Measurements from ENCODE around the gene LINGO3. TPM values are rescaled to one million over a fixed set of nuclear protein-coding genes. Genes with fewer than 3 reads are reported as not detected.

Gene LINGO3
- total and polyA plus RNA-seq, 10 of the 15 experiments (the other 5 are each of a cell fraction or from before 2014, with no cell fraction given), result 0.09 to 2.0 (median 0.40) TPM; not detected in 5

DNA sequence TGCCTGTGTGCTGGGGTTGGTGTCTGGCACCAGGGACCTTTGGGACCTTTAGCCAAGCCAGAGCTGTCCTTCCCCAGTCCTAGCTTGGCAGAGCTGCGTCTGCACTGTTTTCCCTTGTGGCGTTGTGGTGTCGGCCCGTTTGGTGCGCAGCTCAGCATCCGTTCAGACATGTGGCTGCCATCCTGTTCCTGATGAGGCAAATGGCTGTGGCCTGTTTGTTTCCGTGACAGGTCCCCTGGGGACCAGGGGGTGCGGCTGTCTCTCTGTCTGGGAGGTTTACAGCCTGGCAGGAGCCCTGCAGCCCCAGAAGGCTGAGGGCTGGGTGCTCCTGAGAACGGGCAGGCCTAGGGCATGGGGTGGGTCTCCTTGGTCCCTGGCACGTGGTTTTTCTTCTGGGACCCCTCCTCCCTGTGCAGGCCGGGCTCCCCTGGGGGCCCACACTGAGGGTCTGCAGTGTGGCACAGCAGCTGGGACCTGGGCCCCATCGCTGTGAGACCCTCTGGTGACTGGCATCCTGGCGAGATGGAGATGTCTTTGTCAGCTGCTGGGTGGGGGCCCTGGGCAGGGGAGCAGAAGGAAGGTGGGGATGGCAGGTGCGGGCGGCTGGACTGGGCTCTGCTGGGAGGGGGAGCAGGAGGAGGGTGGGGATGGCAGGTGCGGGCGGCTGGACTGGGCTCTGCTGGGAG, 24.5 kb upstream of the LINGO3 start:
- peak overlapping the region; percentile 86 for H2AFZ ChIP-seq (ENCODE audit: control insufficient read depth, low read depth, low read length)
- in situ Hi-C loops (cut with MboI) (no loop called here), intact Hi-C loops (cut with micrococcal nuclease; ENCODE audit: unreplicated experiment) (no loop called here)
- H3K27me3 ChIP-seq (replicated peaks in 1 of 2; ENCODE audit: control insufficient read depth in 2 of 2, insufficient read depth in 2 of 2, low read length in 1 of 2), result no peaks in the 10 kb centered on the region
- peak; percentile 77 for ATAC-seq
- H3K4me3 ChIP-seq, result peak overlapping the region; percentile 52
- no peaks in the 10 kb centered on the region; the same call in 2 of the 3 replicates for H3K9me3 ChIP-seq (replicated peaks; ENCODE audit: control insufficient read depth, insufficient read depth, low read length)
- peaks cover 43% of the 10 kb centered on the region for H3K79me2 ChIP-seq (ENCODE audit: control insufficient read depth, insufficient read depth, low read length)
- ChIA-PET SMC1A (ENCODE audit: uncharacterized antibody, unreplicated experiment) (interaction anchor here (0.7 to 1.4 kb wide), 2 partner anchors 59 to 315 kb away, joined by 3 to 4 read pairs; no protein-coding TSS in a partner anchor), POLR2A (interaction anchor here (0.6 to 0.9 kb wide), 3 partner anchors 9 to 44 kb away, joined by 3 to 4 read pairs (median 4); no protein-coding TSS in a partner anchor), RAD21 (ENCODE audit: unreplicated experiment) (interaction anchor here (0.9 to 1.0 kb wide), 3 partner anchors 43 to 177 kb away, joined by 3 to 9 read pairs (median 3); no protein-coding TSS in a partner anchor), CTCF (interaction anchor here (0.6 to 1.7 kb wide), 5 partner anchors 31 to 288 kb away, joined by 3 to 5 read pairs (median 4); no protein-coding TSS in a partner anchor)
- no TSS peak for BruUV-seq (replicated peaks)
- peak overlapping the region; percentile 58; the same call in 1 of the 2 replicates for H3K9ac ChIP-seq (ENCODE audit: control insufficient read depth, insufficient read depth, low read length)
- FAIRE-seq, result peak; percentile 13
- peaks cover 0 to 4% of the 10 kb centered on the region in 2 experiments; a peak in 3 of 4 replicates for H3K36me3 ChIP-seq (ENCODE audit: control insufficient read depth in 2 of 2, insufficient read depth in 2 of 2, low read length in 1 of 2)
- WGBS (ENCODE audit: insufficient coverage, insufficient replicate concordance, low lambda C conversion rate, missing lambda C conversion rate), result 7% methylated on average over 14 of the region's 17 CpGs
- peaks cover 13% of the 10 kb centered on the region for H3K4me1 ChIP-seq (ENCODE audit: control insufficient read depth, insufficient read depth, low read length)
- H3K4me2 ChIP-seq (ENCODE audit: control insufficient read depth, insufficient read depth), result peak overlapping the region; percentile 76
- peak; percentile 56 for DNase-seq (ENCODE audit: low read depth, low spot score)
- no peaks in the 10 kb centered on the region for H4K20me1 ChIP-seq (ENCODE audit: control insufficient read depth, insufficient read depth)
- peak overlapping the region; percentile 13; the same call in 1 of the 2 replicates for H3K27ac ChIP-seq (ENCODE audit: control insufficient read depth, insufficient read depth)
- TF ChIP-seq POLR2A (IDR thresholded peaks at IDR 0.05; ENCODE audit: low read depth, low read length) (0 out of 2 replicates have a peak, but pooled peaks have one; percentile 48), ATF7 (IDR thresholded peaks at IDR 0.05; ENCODE audit: low read depth) (peak; percentile 18; the same call in 1 of the 2 replicates), IKZF1 (conservative IDR thresholded peaks at IDR 0.05) (peak; percentile 48; the same call in 1 of the 2 replicates), MYC (IDR thresholded peaks at IDR 0.05; ENCODE audit: insufficient read depth, insufficient read length, insufficient replicate concordance, low read length, severe bottlenecking) (peak; percentile 56), GATAD2B (conservative IDR thresholded peaks at IDR 0.05; ENCODE audit: low read depth) (peak; percentile 44; the same call in 1 of the 2 replicates), MXI1 (IDR thresholded peaks at IDR 0.05; ENCODE audit: low read depth, low read length) (peak; percentile 77), NRF1 (conservative IDR thresholded peaks at IDR 0.05; ENCODE audit: low read depth, low read length) (0 out of 2 replicates have a peak, but pooled peaks have one; percentile 10), NFYB (IDR thresholded peaks at IDR 0.05; ENCODE audit: insufficient read depth, low read depth, low read length) (no peak), LARP7 (IDR thresholded peaks at IDR 0.05) (no peak), RUNX3 (IDR thresholded peaks at IDR 0.05; ENCODE audit: low read length) (peak; percentile 30; the same call in 1 of the 2 replicates), POU2F2 (IDR thresholded peaks at IDR 0.05; ENCODE audit: borderline replicate concordance, low read depth, low read length) (peak; percentile 21; the same call in 1 of the 3 replicates), BHLHE40 (IDR thresholded peaks at IDR 0.05; ENCODE audit: borderline replicate concordance in 1 of 2, low read depth in 2 of 2, low read length in 1 of 2) (peak in 1 of 2 experiments; percentile 58; a peak in 2 of 4 replicates), NR2F1 (conservative IDR thresholded peaks at IDR 0.05) (peak; percentile 75; the same call in 1 of the 2 replicates), DPF2 (IDR thresholded peaks at IDR 0.05) (0 out of 2 replicates have a peak, but pooled peaks have one; percentile 30)
- TF ChIP-seq, protein P1, sequence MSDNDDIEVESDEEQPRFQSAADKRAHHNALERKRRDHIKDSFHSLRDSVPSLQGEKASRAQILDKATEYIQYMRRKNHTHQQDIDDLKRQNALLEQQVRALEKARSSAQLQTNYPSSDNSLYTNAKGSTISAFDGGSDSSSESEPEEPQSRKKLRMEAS (IDR thresholded peaks at IDR 0.05; ENCODE audit: low read depth, low read length), result peak; percentile 74; the same call in 1 of the 2 replicates
- TF ChIP-seq, protein P2, sequence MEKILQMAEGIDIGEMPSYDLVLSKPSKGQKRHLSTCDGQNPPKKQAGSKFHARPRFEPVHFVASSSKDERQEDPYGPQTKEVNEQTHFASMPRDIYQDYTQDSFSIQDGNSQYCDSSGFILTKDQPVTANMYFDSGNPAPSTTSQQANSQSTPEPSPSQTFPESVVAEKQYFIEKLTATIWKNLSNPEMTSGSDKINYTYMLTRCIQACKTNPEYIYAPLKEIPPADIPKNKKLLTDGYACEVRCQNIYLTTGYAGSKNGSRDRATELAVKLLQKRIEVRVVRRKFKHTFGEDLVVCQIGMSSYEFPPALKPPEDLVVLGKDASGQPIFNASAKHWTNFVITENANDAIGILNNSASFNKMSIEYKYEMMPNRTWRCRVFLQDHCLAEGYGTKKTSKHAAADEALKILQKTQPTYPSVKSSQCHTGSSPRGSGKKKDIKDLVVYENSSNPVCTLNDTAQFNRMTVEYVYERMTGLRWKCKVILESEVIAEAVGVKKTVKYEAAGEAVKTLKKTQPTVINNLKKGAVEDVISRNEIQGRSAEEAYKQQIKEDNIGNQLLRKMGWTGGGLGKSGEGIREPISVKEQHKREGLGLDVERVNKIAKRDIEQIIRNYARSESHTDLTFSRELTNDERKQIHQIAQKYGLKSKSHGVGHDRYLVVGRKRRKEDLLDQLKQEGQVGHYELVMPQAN (conservative IDR thresholded peaks at IDR 0.05), result 0 out of 2 replicates have a peak, but pooled peaks have one; percentile 28
- TF ChIP-seq, protein P3, sequence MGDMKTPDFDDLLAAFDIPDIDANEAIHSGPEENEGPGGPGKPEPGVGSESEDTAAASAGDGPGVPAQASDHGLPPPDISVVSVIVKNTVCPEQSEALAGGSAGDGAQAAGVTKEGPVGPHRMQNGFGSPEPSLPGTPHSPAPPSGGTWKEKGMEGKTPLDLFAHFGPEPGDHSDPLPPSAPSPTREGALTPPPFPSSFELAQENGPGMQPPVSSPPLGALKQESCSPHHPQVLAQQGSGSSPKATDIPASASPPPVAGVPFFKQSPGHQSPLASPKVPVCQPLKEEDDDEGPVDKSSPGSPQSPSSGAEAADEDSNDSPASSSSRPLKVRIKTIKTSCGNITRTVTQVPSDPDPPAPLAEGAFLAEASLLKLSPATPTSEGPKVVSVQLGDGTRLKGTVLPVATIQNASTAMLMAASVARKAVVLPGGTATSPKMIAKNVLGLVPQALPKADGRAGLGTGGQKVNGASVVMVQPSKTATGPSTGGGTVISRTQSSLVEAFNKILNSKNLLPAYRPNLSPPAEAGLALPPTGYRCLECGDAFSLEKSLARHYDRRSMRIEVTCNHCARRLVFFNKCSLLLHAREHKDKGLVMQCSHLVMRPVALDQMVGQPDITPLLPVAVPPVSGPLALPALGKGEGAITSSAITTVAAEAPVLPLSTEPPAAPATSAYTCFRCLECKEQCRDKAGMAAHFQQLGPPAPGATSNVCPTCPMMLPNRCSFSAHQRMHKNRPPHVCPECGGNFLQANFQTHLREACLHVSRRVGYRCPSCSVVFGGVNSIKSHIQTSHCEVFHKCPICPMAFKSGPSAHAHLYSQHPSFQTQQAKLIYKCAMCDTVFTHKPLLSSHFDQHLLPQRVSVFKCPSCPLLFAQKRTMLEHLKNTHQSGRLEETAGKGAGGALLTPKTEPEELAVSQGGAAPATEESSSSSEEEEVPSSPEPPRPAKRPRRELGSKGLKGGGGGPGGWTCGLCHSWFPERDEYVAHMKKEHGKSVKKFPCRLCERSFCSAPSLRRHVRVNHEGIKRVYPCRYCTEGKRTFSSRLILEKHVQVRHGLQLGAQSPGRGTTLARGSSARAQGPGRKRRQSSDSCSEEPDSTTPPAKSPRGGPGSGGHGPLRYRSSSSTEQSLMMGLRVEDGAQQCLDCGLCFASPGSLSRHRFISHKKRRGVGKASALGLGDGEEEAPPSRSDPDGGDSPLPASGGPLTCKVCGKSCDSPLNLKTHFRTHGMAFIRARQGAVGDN (IDR thresholded peaks at IDR 0.05), result peak; percentile 89

All from GM12878 (cell line).